Renal cortex interstitium (tissue), 11 donors: ENCODE data around the gene RTP5. TPM values are rescaled to one million over a fixed set of nuclear protein-coding genes. Genes with fewer than 3 reads are reported as not detected.

Experiments used
- DNase-seq, 11 donors: peaks; one replicate each; pipeline ENCODE4 v3.0.0-alpha.2; 2013; ENCODE audit warnings: low read depth in 9 of 11, low spot score in 4 of 11; ENCODE audit errors: extremely low read depth in 1 of 11
- polyA plus RNA-seq, 3 donors: library from polyadenylated mRNA; unstranded; fragments of 120-200 nt; gene quantifications; one replicate each; pipeline ENCODE4 v1.2.1, GENCODE V29; 2013; ENCODE audit not compliant: insufficient read length in 3 of 3

The RTP5 gene
- polyA plus RNA-seq, 3 donors, result 0.06 TPM; not detected in 2

DNA sequence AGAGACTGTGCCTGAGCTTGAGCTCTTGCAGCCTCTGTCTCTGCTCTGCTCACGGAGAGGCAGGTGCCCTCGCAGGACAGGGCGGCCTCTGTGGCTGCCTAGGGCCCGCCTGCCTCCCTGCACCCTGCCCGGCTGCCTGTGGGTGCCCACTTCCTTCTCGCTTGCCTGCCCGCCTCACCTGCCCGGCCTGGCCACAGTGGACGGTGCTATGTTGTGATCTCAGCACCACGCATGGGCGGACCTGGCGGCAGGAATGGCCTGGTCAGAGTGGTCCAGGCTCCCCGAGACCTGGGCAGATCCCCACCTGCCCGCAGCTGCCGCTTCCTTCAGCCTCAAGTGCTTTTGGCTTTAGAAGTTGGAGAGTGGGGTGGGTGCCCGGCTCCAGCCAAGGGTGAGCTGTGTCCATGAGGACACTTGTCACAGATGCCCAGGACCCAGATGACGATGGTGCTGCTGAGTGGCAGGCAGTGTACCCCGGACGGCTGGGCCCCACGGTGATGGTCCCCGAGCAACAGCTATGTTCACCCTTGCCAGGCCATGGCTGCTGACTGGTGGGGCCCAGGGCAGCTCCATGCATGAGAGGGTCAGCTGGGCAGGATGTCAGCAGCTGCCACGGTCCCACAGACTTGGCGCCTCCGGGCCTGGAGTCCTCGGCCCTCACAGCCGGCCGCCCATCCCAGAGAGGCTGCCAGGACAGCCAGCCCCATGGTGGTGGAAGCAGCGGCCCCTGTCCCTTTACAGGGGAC, 25.3 kb downstream of the RTP5 start:
- no peak for DNase-seq

- DNase-seq, result no peak
Observed at GRCh38 chr2:241895427-241895711, 25.8 kb downstream of the RTP5 start.

DNA sequence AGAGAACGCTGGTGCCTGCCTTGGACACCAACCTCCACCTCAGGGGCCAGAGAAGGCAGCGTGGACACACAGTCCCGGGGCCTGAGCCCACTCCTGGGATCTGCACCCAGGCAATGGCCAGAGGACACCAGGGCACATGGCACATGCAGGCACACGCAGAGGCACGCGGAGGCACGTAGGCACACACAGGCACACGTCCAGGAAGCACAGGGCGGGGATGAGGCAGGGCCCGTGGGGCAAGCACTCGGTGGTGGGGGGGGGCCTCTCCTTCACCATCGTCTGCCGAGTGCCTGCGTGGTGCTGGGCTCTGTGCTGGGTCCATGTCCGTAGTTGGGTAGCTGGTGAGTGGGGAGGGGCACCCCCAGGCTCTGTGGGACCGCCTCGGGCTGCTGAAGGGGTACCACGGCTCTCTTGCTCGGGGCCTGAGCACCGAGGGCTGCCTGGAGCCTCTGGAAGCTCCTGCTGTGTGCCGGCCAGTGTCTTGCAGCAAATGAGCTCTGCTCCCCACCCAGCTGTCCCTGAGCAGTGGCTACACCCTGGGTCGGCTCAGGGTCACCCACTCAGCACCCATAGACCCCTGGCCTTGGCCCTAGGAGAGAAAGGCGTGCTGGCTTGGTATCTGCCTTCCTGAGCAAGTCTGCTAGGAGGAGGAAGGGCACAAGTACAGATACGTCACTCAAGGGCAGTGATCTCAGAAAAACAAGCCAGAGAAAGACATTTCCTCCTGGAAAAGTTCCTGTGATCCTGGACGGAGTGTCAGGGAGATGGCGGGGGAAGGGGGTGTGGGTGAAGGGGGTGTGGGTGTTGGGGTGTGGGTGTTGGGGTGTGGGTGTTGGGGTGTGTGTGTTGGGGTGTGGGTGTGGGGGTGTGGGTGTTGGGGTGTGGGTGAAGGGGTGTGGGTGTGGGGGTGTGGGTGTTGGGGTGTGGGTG, 26.4 kb downstream of the RTP5 start:
- DNase-seq, result peak in 3 of 11 donors; percentile 54 to 61 (median 57)

DNA sequence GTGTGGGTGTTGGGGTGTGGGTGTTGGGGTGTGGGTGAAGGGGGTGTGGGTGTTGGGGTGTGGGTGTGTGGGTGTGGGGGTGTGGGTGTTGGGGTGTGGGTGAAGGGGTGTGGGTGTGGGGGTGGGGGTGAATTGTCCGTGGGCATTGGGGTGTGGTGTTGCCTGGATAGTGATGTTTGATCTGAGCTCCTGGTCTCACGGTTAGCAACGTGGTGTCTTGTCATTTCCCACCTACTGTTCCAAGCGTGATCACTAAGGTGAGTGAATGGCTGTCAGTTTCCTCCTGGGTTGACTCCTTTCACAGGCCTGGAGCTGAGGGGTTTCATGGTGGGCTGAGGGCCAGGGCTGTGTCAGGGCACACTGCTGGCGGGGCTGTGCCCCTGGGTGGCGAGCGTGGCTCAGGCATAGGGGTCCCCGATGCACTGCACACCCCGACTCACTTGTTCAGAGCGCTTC, 27.2 kb downstream of the RTP5 start:
- no peak for DNase-seq

GRCh38 chr2:241897231-241897916, 27.8 kb downstream of the RTP5 start:
- DNase-seq, result no peak

DNA sequence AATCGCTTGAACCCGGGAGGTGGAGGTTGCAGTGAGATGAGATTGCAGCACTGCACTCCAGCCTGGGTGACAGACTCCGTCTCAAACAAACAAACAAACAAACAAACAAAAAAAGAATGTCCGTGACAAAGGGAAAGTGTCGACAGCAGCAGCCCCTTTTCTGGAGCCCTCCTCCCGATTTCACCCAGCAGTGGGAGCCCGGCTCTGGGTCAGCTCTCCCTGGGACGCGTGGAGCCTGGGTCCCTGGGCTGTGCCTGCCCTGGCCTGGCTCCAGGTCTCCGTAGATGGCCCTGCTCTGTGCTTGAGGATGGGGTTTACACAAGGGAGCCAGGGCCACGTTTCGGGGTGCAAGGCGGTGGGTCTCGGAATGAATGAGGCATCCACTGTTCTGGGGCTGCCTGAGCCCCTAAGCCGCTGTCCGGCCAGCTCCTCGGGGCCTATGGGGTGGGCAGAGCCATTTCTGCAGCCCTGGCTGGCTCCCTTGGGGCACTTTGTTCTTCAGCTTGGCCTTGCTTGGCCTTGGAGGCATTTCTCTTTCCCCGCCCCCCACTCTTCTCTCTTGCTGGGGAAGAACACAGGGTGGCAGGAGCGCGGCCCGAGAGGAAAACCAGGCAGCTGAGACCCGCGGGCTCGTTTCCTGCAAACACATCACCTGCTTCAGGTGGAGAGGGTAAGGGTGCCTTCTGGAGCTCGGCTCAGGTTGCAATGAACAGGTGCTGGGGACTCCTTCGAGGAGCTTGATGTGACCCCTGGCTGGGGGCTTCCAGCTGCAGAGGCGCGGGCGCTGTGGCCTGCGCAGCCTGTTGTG, 29.1 kb downstream of the RTP5 start:
- no peak for DNase-seq

GRCh38 chr2:241900251-241901017, 30.9 kb downstream of the RTP5 start:
- no peak for DNase-seq

DNA sequence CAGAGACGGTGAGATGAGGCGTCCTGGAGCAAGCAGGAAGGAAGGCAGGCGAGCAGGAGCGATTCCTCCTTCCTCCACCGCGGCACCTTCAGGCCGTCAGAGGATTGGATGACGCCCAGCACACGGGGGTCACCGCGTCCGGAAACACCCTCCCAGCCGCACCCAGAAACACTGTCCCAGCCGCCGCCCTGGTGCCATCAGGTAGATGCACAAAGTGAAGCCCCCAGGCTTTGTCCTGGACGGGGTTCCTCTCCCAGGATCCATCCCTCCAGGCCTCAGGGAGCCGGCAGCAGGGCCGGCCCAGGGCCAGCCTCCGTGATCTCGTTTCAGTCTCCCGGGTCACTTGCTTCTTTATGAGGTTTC, 31.5 kb downstream of the RTP5 start:
- DNase-seq, result no peak

DNA sequence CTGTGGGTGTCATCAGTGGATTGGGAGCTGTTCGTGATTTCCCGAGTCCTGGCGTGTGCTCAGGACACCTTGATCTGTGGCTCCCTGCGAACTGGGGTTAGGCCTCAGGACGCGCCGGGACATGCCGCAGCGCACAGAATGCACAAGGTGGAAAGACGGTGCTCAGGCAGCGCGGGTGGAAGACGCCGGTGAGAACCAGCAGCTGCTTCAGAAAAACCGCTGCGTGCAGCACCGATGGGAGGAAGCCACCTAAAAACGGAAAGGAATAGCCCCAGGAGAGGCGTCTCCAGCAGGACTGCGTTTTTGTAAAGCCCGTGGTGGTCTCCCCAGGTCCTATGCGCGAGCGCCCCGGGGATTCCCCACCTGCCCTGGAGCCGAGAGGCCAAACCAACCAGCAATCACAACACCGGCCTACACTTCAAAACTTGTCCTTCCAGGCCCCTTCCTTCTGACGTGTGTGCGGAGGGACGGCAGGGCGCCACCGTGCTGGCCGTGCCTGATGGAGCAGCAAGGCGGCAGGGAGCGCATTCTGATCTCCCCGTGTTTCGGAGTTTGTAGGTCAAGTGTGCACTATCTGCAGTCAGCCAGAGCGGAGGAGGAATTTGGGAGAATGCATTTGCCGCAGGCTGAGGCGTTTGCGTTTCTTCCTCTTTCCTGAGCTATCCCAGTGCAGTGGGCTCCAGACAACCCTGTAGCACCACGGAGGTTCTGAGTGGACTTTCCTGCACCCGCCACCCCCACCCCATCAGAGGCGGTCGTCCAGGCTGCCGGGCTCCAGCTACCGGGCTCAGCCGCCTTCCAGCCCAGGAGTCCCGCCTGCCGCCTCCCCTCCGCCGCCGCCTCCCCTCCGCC, 32.2 kb downstream of the RTP5 start:
- DNase-seq, result peak in 1 of 11 donors; percentile 58

DNA sequence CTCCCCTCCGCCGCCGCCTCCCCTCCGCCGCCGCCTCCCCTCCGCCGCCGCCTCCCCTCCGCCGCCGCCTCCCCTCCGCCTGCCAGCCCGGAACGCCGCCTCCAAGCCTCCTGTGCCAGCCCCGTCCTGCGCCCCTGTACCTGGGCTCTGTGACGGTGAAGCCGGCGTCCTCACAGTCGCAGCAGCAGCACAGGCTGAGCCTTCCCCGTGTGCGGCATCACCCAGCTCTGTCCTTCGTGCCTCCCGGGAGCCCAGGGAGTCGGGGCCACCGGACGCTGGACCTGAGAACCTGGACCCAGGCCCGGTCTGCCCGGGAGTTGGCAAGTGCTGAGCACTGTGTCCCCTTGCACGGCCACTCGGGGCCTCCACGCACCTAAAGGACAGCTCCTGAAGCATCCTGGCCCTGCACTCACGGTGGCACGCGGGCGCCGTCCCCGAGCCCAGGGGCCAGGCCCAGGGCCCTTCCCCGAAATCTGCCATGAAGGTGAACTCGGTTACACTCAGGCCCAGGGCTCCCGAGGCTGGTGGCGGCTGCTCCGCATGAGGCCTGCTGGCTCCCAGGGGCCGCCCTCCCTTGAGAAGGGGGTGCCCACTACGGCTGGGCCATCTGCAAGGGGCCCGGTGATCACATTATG, 32.9 kb downstream of the RTP5 start:
- DNase-seq, result no peak

DNA sequence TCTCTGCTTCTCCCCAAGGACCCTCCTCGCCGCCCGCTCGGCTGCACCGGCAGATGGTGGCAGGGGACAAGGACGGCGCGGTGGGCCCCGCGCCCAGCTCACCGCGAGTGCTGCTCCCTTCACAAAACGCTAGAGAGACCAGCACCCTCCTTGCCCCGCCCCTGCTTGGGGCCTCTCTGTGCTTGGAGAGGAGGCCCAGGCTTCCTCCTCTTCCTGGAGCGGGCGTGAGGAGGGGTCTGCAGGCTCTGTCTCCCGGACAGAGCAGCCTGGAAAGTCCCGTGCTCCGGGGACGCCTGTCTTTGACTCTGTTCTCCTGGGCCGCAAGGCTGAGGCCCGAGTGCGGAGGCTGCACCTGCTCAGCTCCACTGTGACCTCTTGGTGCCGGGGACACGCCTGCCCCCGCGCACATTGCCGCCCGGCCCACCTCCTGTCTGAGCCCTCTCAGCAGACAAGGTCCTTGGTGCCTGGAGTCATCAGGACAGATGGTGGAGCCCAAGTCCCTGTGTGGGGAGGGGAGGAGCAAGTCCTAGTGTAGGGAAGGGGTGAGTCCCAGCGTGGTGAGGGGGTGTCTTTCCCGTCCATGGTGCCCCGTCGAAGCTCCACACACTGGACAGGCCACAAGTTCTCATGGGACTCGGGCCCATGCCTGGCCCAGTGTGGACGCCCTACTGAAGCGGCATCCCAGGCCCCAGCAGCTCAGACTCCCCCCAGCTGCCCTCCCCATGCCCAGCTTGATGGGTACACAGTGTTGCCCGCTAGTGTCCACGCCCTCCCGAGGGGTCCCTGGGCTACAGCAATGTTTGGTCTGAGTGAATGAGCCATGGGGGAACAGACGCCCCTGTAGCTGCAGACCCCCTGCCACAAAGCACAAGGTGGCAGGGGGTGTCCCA, 33.8 kb downstream of the RTP5 start:
- DNase-seq, result no peak

- DNase-seq, result no peak
Observed at GRCh38 chr2:241904011-241904718, 34.6 kb downstream of the RTP5 start.

DNA sequence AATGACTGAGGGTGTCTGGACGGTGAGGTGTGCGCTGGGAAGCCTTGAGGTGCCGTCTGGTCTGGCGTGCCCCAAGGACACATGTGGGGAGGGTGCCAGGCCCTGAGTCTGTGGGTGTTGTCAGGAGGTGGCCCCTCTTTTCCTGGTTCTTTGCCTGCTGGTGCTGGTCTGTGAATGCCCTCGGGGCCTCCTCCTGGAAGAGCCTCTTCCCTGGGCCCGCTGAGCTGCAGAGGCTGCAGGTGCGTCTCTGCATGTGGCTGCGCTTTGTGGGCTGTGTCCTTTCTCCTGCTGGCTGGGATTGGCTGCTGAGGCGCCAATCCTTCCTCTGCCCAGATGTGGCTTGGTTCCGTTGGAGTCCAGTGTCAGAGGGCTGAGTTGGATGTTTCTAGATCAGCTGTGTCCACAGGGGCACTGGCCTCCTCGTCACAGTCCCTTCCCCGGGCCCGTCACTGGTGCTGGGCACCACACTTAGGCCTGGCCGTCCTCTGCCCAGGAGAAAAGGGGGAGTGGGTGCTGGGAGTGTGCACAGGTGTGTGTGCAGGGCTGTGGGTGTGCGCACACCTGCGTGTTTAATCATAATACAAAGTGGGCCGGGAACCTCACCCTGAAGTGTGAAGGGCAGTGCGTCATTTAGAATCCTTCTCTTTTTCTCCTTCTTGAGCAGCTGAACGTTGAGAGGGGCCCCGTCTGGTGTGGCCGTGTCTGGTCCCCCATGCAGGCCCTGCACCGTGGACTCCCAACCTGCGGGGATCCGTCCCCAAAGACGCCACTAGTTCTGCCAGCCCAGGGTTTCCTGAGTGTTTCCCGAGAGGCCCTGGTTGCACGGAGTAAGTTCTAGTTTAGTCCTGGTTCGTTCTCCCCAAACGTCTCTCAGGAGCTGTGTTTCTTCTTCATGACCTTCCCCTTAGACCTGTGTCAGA, 35.5 kb downstream of the RTP5 start:
- DNase-seq, result no peak

- DNase-seq, result no peak
Observed at GRCh38 chr2:241905716-241906377, 36.3 kb downstream of the RTP5 start.
